SK-N-SH treated with all-trans-retinoic acid at 6 μM for 48 hours (cell line): ENCODE measurements around the gene CFAP100.

ENCODE experiments used
- ATAC-seq: fragments of 200-7000 bp; cut with Tn5 transposase; 3 replicates; pipeline ENCODE4 v1.9.1; 2020; ENCODE audit warnings: mild to moderate bottlenecking, moderate library complexity
- ARNTL ChIP-seq: fragments of 450-650 bp; formaldehyde crosslinking; IDR thresholded peaks from 2 replicates; pipeline ENCODE4 v1.5.0; 2020; ENCODE audit warnings: low read depth, mild to moderate bottlenecking, moderate library complexity, borderline replicate concordance
- BACH2 ChIP-seq: fragments of 250-450 bp; sonication (Bioruptor Pico); IDR thresholded peaks from 2 replicates; pipeline ENCODE4 v1.9.0; 2021; ENCODE audit warnings: mild to moderate bottlenecking, borderline replicate concordance
- CREB5 ChIP-seq: fragments of 250-450 bp; sonication (Bioruptor Pico); IDR thresholded peaks from 2 replicates; pipeline ENCODE4 v1.5.1; 2020; ENCODE audit warnings: low read depth, mild to moderate bottlenecking, moderate library complexity
- GLIS3 ChIP-seq: fragments of 250-450 bp; sonication (Bioruptor Pico); IDR thresholded peaks from 2 replicates; pipeline ENCODE4 v1.5.0; 2020; ENCODE audit warnings: mild to moderate bottlenecking, moderate library complexity
- OSR1 ChIP-seq: fragments of 250-450 bp; sonication (Bioruptor Pico); IDR thresholded peaks from 2 replicates; pipeline ENCODE4 v1.8.0; 2022; ENCODE audit warnings: moderate library complexity, mild to moderate bottlenecking, inconsistent platforms
- POU6F1 ChIP-seq: fragments of 250-450 bp; sonication (Bioruptor Pico); IDR thresholded peaks from 2 replicates; pipeline ENCODE4 v1.8.0; 2021; ENCODE audit warnings: low read depth, mild to moderate bottlenecking, moderate library complexity, borderline replicate concordance
- RARB ChIP-seq: fragments of 250-450 bp; sonication (Bioruptor Pico); IDR thresholded peaks from 2 replicates; pipeline ENCODE4 v1.8.0; 2021; ENCODE audit warnings: mild to moderate bottlenecking, moderate library complexity
- TCF4 ChIP-seq: fragments of 250-450 bp; sonication (Bioruptor Pico); IDR thresholded peaks from 2 replicates; pipeline ENCODE4 v1.8.0; 2021; ENCODE audit warnings: mild to moderate bottlenecking, moderate library complexity, borderline replicate concordance
- TOX ChIP-seq: fragments of 250-450 bp; sonication (Bioruptor Pico); IDR thresholded peaks from 2 replicates; pipeline ENCODE4 v1.8.0; 2021; ENCODE audit warnings: mild to moderate bottlenecking, moderate library complexity, borderline replicate concordance
- ZC3H10 ChIP-seq: fragments of 250-450 bp; sonication (Bioruptor Pico); IDR thresholded peaks from 2 replicates; pipeline ENCODE4 v1.5.1; 2021; ENCODE audit warnings: mild to moderate bottlenecking, moderate library complexity
- ZFP3 ChIP-seq: fragments of 250-450 bp; sonication (Bioruptor Pico); IDR thresholded peaks from 2 replicates; pipeline ENCODE4 v1.5.0; 2020; ENCODE audit warnings: mild to moderate bottlenecking, moderate library complexity
- ZFP30 ChIP-seq: fragments of 450-650 bp; formaldehyde crosslinking; IDR thresholded peaks from 2 replicates; pipeline ENCODE4 v1.5.0; 2022; ENCODE audit warnings: mild to moderate bottlenecking, moderate library complexity
- ZNF565 ChIP-seq: fragments of 450-650 bp; formaldehyde crosslinking; conservative IDR thresholded peaks from 2 replicates; pipeline ENCODE4 v1.5.0; 2020; ENCODE audit warnings: low read depth, mild to moderate bottlenecking, moderate library complexity
- ZNF70 ChIP-seq: fragments of 450-650 bp; formaldehyde crosslinking; IDR thresholded peaks from 2 replicates; pipeline ENCODE4 v1.5.0; 2020; ENCODE audit warnings: mild to moderate bottlenecking, moderate library complexity
- TF ChIP-seq, protein P1 (sequence below): fragments of 250-450 bp; sonication (Bioruptor Pico); IDR thresholded peaks from 2 replicates; pipeline ENCODE4 v1.5.1; 2021; ENCODE audit warnings: mild to moderate bottlenecking, moderate library complexity
- TF ChIP-seq, protein P2 (sequence below): fragments of 250-450 bp; sonication (Bioruptor Pico); IDR thresholded peaks from 2 replicates; pipeline ENCODE4 v1.5.0; 2020; ENCODE audit warnings: mild to moderate bottlenecking, moderate library complexity
- TF ChIP-seq, protein P3 (sequence below): fragments of 250-450 bp; sonication (Bioruptor Pico); IDR thresholded peaks from 2 replicates; pipeline ENCODE4 v1.8.0; 2020; ENCODE audit warnings: mild to moderate bottlenecking, moderate library complexity, borderline replicate concordance

The CFAP100 gene

GRCh38 chr3:126476166-126477060, 81.7 kb downstream of the CFAP100 start (continued):
- TF ChIP-seq ZNF565 (CRISPR knock-in tag) = no peak
- TF ChIP-seq, all 23 proteins: peak for 0

DNA sequence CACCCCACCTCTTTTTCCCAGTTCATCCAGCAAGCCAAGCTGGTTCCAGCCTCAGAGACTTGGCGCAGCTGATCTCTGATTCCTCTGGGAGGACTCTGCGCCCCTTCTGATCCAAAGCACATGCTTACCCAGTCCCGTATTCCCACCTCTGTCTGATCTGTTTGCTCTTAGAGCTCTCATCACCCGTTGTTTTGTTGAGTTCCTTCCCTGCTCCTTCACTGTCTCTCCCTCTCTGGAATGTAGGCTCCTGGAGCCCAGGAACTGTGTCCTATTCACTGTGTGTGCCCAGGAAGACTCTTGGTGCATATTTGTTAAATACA, 82.3 kb downstream of the CFAP100 start:
- no peak for ATAC-seq
- TF ChIP-seq ZFP3 (no peak), RARB (no peak), TCF4 (CRISPR knock-in tag) (no peak), ZNF70 (no peak), ZNF565 (CRISPR knock-in tag) (no peak), POU6F1 (CRISPR knock-in tag) (no peak), TOX (CRISPR knock-in tag) (no peak)
- TF ChIP-seq, protein P1, sequence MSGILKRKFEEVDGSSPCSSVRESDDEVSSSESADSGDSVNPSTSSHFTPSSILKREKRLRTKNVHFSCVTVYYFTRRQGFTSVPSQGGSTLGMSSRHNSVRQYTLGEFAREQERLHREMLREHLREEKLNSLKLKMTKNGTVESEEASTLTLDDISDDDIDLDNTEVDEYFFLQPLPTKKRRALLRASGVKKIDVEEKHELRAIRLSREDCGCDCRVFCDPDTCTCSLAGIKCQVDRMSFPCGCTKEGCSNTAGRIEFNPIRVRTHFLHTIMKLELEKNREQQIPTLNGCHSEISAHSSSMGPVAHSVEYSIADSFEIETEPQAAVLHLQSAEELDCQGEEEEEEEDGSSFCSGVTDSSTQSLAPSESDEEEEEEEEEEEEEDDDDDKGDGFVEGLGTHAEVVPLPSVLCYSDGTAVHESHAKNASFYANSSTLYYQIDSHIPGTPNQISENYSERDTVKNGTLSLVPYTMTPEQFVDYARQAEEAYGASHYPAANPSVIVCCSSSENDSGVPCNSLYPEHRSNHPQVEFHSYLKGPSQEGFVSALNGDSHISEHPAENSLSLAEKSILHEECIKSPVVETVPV (CRISPR knock-in tag) = no peak
- TF ChIP-seq, protein P2, sequence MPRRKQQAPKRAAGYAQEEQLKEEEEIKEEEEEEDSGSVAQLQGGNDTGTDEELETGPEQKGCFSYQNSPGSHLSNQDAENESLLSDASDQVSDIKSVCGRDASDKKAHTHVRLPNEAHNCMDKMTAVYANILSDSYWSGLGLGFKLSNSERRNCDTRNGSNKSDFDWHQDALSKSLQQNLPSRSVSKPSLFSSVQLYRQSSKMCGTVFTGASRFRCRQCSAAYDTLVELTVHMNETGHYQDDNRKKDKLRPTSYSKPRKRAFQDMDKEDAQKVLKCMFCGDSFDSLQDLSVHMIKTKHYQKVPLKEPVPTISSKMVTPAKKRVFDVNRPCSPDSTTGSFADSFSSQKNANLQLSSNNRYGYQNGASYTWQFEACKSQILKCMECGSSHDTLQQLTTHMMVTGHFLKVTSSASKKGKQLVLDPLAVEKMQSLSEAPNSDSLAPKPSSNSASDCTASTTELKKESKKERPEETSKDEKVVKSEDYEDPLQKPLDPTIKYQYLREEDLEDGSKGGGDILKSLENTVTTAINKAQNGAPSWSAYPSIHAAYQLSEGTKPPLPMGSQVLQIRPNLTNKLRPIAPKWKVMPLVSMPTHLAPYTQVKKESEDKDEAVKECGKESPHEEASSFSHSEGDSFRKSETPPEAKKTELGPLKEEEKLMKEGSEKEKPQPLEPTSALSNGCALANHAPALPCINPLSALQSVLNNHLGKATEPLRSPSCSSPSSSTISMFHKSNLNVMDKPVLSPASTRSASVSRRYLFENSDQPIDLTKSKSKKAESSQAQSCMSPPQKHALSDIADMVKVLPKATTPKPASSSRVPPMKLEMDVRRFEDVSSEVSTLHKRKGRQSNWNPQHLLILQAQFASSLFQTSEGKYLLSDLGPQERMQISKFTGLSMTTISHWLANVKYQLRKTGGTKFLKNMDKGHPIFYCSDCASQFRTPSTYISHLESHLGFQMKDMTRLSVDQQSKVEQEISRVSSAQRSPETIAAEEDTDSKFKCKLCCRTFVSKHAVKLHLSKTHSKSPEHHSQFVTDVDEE = no peak
- TF ChIP-seq, all 23 proteins: peak for 0

DNA sequence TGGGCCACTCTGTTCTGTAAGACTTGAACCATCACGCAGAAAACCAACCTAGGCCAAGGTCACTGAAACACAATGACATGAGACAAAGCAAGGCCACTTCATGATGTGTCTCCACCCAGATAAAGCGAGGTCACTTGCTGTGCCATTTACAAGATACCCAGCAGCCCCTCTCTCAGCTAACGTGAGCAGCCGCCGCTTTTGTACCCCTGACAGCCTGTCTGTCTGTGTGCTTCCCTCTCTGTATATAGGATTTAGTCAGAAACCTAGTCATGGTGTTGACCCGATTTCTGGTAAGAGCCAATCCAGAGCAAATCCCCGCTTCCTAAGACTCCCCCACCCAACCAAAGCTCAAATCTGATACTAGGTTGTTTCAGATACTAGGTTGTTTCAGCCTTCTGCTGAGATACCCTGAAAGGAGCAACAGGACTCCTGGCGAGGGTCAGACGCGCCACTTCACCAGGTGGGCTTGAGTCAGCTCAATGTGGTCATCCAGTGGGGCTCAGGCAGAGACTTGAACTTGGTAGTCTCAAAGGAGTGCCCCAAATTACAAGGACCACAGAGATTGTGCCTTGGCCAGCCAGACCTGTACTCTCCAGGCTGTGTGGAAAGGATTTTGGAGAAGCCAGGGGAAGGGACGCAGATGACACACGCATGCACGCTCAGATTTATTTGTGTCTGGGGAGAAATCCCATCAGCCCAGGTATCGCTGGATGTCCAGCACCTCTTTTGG, 84.0 kb downstream of the CFAP100 start:
- TF ChIP-seq CREB5 (CRISPR knock-in tag) = no peak
- TF ChIP-seq BACH2 (CRISPR knock-in tag) = no peak
- TF ChIP-seq, protein P2 = no peak
- TF ChIP-seq TCF4 (CRISPR knock-in tag) = no peak
- no peak for ATAC-seq

DNA sequence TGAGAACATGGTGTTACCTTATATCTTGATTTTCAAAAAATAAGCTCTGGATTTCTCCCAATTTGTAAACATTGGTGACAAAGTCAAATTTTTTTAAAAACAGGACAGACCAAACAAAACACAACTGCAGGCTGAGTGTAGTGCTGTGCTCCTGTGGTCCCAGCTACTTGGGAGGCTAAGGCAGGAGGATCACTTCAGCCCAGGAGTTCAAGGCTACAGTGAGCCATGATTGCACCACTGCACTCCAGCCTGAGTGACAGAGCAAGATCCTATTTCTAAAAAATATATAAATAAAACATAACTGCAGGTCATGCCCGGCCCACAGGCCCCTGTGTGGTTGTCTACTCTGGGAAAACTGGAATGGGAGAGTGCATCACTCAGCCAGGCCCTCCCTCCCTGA, 84.9 kb downstream of the CFAP100 start:
- ATAC-seq = no peak
- TF ChIP-seq POU6F1 (CRISPR knock-in tag) (no peak), ZNF565 (CRISPR knock-in tag) (no peak), OSR1 (no peak), GLIS3 (no peak), ZFP30 (CRISPR knock-in tag) (no peak), ARNTL (CRISPR knock-in tag) (no peak), ZC3H10 (CRISPR knock-in tag) (no peak), ZNF70 (no peak)
- TF ChIP-seq, protein P1 (CRISPR knock-in tag) = no peak
- TF ChIP-seq, protein P3, sequence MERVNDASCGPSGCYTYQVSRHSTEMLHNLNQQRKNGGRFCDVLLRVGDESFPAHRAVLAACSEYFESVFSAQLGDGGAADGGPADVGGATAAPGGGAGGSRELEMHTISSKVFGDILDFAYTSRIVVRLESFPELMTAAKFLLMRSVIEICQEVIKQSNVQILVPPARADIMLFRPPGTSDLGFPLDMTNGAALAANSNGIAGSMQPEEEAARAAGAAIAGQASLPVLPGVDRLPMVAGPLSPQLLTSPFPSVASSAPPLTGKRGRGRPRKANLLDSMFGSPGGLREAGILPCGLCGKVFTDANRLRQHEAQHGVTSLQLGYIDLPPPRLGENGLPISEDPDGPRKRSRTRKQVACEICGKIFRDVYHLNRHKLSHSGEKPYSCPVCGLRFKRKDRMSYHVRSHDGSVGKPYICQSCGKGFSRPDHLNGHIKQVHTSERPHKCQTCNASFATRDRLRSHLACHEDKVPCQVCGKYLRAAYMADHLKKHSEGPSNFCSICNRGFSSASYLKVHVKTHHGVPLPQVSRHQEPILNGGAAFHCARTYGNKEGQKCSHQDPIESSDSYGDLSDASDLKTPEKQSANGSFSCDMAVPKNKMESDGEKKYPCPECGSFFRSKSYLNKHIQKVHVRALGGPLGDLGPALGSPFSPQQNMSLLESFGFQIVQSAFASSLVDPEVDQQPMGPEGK (CRISPR knock-in tag) = no peak
